ENCODE measurements around the gene MAP3K5. TPM values are rescaled to one million over a fixed set of nuclear protein-coding genes. Genes with fewer than 3 reads are reported as not detected.

The MAP3K5 gene
- total and polyA plus RNA-seq, 9 of the 15 experiments (the other 6 are each of a cell fraction or from before 2014, with no cell fraction given): 2.2 to 13.0 (median 9.9) TPM

DNA sequence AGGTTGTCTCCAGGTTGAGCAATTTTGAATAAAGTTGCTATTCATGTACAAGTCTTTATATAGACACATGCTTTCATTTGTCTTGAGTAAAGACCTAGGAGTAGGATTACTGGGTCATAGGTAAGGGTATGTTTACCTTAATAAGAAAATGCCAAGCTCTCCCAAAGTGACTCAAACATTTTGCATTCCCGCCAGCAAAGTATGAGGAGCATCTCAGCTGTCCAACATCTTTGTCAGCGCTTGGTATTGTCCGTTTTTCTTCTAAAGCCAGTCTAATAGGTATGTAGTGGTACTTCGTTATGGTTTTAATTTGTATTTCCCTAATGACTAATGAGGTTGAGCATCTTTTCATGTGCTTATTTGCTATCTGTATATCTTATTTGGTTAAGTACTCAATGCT is 67.2 kb downstream of the MAP3K5 start:
- Histone ChIP-seq H2AFZ (ENCODE audit: low read depth, low read length) (no peak overlapping the region), H3K36me3 (ENCODE audit: control insufficient read depth, insufficient read depth, low read length) (no peaks in the 10 kb centered on the region; the same call in 2 of the 3 replicates), H3K9me3 (replicated peaks; ENCODE audit: control insufficient read depth, insufficient read depth, low read depth, low read length) (no peaks in the 10 kb centered on the region; the same call in 1 of the 2 replicates), H3K27me3 (ENCODE audit: control insufficient read depth in 2 of 2, insufficient read depth in 2 of 2, low read length in 2 of 2) (no peaks in the 10 kb centered on the region), H3K4me2 (ENCODE audit: insufficient read depth, low read length) (no peak overlapping the region), H4K20me1 (replicated peaks; ENCODE audit: control insufficient read depth, insufficient read depth, low read length) (no peaks in the 10 kb centered on the region), H3K4me1 (replicated peaks in 1 of 2; ENCODE audit: control insufficient read depth in 2 of 2, insufficient read depth in 2 of 2, low read length in 2 of 2) (peaks cover 0 to 8% of the 10 kb centered on the region in 2 experiments; a peak in 2 of 5 replicates), H3K9ac (ENCODE audit: insufficient read depth in 1 of 2, low read depth in 2 of 2, low read length in 2 of 2) (no peak overlapping the region), H3K4me3 (no peak overlapping the region), H3K79me2 (ENCODE audit: control insufficient read depth, insufficient read depth, low read length) (peaks cover 30% of the 10 kb centered on the region; the same call in 2 of the 3 replicates), H3K9me1 (ENCODE audit: control insufficient read depth, insufficient read depth, low read length) (no peaks in the 10 kb centered on the region), H3K27ac (ENCODE audit: extremely low read depth, low read depth, low read length) (no peak overlapping the region)
- intact Hi-C loops (cut with micrococcal nuclease) (no loop called here), in situ Hi-C loops (cut with MboI) (no loop called here)
- CTCF ChIA-PET (ENCODE audit: low intra/inter-chr PET ratio): no interaction called here
- WGBS (ENCODE audit: insufficient coverage, low coverage, missing lambda C conversion rate): 45% methylated on average over 4 of the region's 4 CpGs
- ATAC-seq: no peak
- POLR2A ChIA-PET: no interaction called here
- no peak for FAIRE-seq
- BruUV-seq (replicated peaks): no TSS peak
- no peak for DNase-seq (ENCODE audit: extremely low read depth in 1 of 4, low spot score in 3 of 4)
- TF ChIP-seq, protein P1, sequence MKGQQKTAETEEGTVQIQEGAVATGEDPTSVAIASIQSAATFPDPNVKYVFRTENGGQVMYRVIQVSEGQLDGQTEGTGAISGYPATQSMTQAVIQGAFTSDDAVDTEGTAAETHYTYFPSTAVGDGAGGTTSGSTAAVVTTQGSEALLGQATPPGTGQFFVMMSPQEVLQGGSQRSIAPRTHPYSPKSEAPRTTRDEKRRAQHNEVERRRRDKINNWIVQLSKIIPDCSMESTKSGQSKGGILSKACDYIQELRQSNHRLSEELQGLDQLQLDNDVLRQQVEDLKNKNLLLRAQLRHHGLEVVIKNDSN (CRISPR knock-in tag; IDR thresholded peaks at IDR 0.05): no peak
- TF ChIP-seq, protein P2, sequence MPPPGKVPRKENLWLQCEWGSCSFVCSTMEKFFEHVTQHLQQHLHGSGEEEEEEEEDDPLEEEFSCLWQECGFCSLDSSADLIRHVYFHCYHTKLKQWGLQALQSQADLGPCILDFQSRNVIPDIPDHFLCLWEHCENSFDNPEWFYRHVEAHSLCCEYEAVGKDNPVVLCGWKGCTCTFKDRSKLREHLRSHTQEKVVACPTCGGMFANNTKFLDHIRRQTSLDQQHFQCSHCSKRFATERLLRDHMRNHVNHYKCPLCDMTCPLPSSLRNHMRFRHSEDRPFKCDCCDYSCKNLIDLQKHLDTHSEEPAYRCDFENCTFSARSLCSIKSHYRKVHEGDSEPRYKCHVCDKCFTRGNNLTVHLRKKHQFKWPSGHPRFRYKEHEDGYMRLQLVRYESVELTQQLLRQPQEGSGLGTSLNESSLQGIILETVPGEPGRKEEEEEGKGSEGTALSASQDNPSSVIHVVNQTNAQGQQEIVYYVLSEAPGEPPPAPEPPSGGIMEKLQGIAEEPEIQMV (tag; conservative IDR thresholded peaks at IDR 0.05; ENCODE audit: low read depth): no peak
- TF ChIP-seq KLF1 (tag; IDR thresholded peaks at IDR 0.05) (no peak), ZNF12 (CRISPR knock-in tag; IDR thresholded peaks at IDR 0.05) (no peak), MEIS2 (IDR thresholded peaks at IDR 0.05; ENCODE audit: partially characterized antibody) (no peak), GATAD2B (IDR thresholded peaks at IDR 0.05; ENCODE audit: borderline replicate concordance) (no peak), ZFP36 (IDR thresholded peaks at IDR 0.05; ENCODE audit: low read depth, low read length, partially characterized antibody) (peak; percentile 50), PPARD (CRISPR knock-in tag; IDR thresholded peaks at IDR 0.05) (no peak), RBM25 (IDR thresholded peaks at IDR 0.05; ENCODE audit: low read depth, low read length, severe bottlenecking) (peak; percentile 27), MECOM (CRISPR knock-in tag; IDR thresholded peaks at IDR 0.05) (no peak)
